GM23338 (cell line): ENCODE results near the gene CARHSP1. TPM values are rescaled to one million over a fixed set of nuclear protein-coding genes. Genes with fewer than 3 reads are reported as not detected.
"Not testable (repeated sequence)": the region's sequence is repeated elsewhere in the genome, so short reads cannot be mapped to it uniquely, and the experiment has no call there.

Source experiments
- ATAC-seq: fragments of 200-7000 bp; cut with Tn5 transposase; 3 replicates; pipeline ENCODE4 v1.9.1; 2020
- DNase-seq: peaks from one replicate; pipeline ENCODE4 v3.0.0-alpha.2; 2015; ENCODE audit warnings: low spot score
- H2AFZ ChIP-seq: fragments of 200-600 bp; sonication (generic); 2 replicates; pipeline ENCODE4 v1.8.0; 2016; ENCODE audit warnings: antibody characterized with exemption, mild to moderate bottlenecking, moderate library complexity
- H3F3A ChIP-seq: fragments of 200-600 bp; sonication (generic); replicated peaks from 2 replicates; pipeline ENCODE4 v1.8.0; 2017; ENCODE audit warnings: antibody characterized with exemption, mixed run types, low read depth
- H3K27ac ChIP-seq: fragments of 200-600 bp; sonication (generic); 2 replicates; pipeline ENCODE4 v1.6.1; 2016; ENCODE audit warnings: low read depth
- H3K27me3 ChIP-seq: fragments of 200-600 bp; sonication (generic); 2 replicates; pipeline ENCODE4 v1.8.0; 2016; ENCODE audit warnings: mild to moderate bottlenecking, mixed run types, moderate library complexity; ENCODE audit not compliant: insufficient read depth
- H3K36me3 ChIP-seq: fragments of 200-600 bp; sonication (generic); 2 replicates; pipeline ENCODE4 v1.8.0; 2016; ENCODE audit warnings: mild to moderate bottlenecking; ENCODE audit not compliant: insufficient read depth
- H3K4me1 ChIP-seq: fragments of 200-600 bp; sonication (generic); 2 replicates; pipeline ENCODE4 v1.8.0; 2016; ENCODE audit warnings: mild to moderate bottlenecking, moderate library complexity; ENCODE audit not compliant: insufficient read depth
- H3K4me2 ChIP-seq: fragments of 200-600 bp; sonication (generic); 2 replicates; pipeline ENCODE4 v1.7.1; 2017; ENCODE audit warnings: mixed run types
- H3K4me3 ChIP-seq: fragments of 200-600 bp; sonication (generic); 2 replicates; pipeline ENCODE4 v1.6.1; 2016; ENCODE audit warnings: mixed run types
- H3K79me2 ChIP-seq: fragments of 200-600 bp; sonication (generic); replicated peaks from 2 replicates; pipeline ENCODE4 v1.8.0; 2017; ENCODE audit warnings: mild to moderate bottlenecking; ENCODE audit not compliant: insufficient read depth
- H3K9me2 ChIP-seq: fragments of 200-600 bp; sonication (generic); 2 replicates; pipeline ENCODE4 v1.8.0; 2017; ENCODE audit not compliant: insufficient read depth
- H4K20me1 ChIP-seq: fragments of 200-600 bp; sonication (generic); replicated peaks from 2 replicates; pipeline ENCODE4 v1.8.0; 2017; ENCODE audit warnings: mild to moderate bottlenecking; ENCODE audit not compliant: insufficient read depth
- H3K27ac Mint-ChIP-seq: 2 replicates; pipeline ENCODE4 v1.8.0; 2020; ENCODE audit warnings: inconsistent platforms, mild to moderate bottlenecking, moderate library complexity, mixed read lengths
- H3K27me3 Mint-ChIP-seq: 3 replicates; pipeline ENCODE4 v1.8.0; 2022; ENCODE audit warnings: low read depth, mild to moderate bottlenecking, moderate library complexity, mixed read lengths, inconsistent platforms; ENCODE audit not compliant: insufficient read depth, poor library complexity
- H3K36me3 Mint-ChIP-seq: 3 replicates; pipeline ENCODE4 v1.8.0; 2021; ENCODE audit warnings: low read depth, mild to moderate bottlenecking, inconsistent platforms, moderate library complexity, mixed read lengths
- H3K4me1 Mint-ChIP-seq: 3 replicates; pipeline ENCODE4 v1.8.0; 2020; ENCODE audit warnings: mild to moderate bottlenecking, inconsistent platforms, mixed read lengths
- H3K4me3 Mint-ChIP-seq: 3 replicates; pipeline ENCODE4 v1.8.0; 2021; ENCODE audit warnings: moderate library complexity, mild to moderate bottlenecking, inconsistent platforms, mixed read lengths
- H3K9me3 Mint-ChIP-seq: 3 replicates; pipeline ENCODE4 v1.8.0; 2020; ENCODE audit warnings: moderate library complexity, mild to moderate bottlenecking, inconsistent platforms, mixed read lengths
- CREB1 ChIP-seq: fragments of 250-450 bp; sonication (Bioruptor Pico); IDR thresholded peaks from 2 replicates; pipeline ENCODE4 v1.5.0; 2020; ENCODE audit warnings: low read depth, mild to moderate bottlenecking, moderate library complexity
- ETS1 ChIP-seq: IDR thresholded peaks from 2 replicates; pipeline ENCODE4 v1.6.1; 2016; ENCODE audit warnings: antibody characterized with exemption
- EZH2 ChIP-seq: fragments of 200-600 bp; sonication (generic); IDR thresholded peaks from one replicate; pipeline ENCODE4 v1.8.0; 2017; ENCODE audit warnings: antibody characterized with exemption, mild to moderate bottlenecking, low read depth; ENCODE audit not compliant: unreplicated experiment
- ZNF462 ChIP-seq: fragments of 250-450 bp; sonication (Bioruptor Pico); IDR thresholded peaks from 2 replicates; pipeline ENCODE4 v1.5.0; 2020; ENCODE audit warnings: mild to moderate bottlenecking, moderate library complexity
- polyA plus RNA-seq: library from polyadenylated mRNA; unstranded; fragments of >200 nt; fragmentation: Nextera tagmentation; extraction: Ambion mirVana; gene quantifications from 2 replicates; pipeline ENCODE4 v1.2.1, GENCODE V29; 2016
- total RNA-seq: library from RNA; depleted of rRNA; stranded (reverse); fragments of >200 nt; shearing (Covaris generic); gene quantifications from 2 replicates; pipeline ENCODE4 v1.2.3, GENCODE V29; 2014

The CARHSP1 gene
- total and polyA plus RNA-seq, 2 experiments from 2014 or later, result 286 to 339 TPM

- TF ChIP-seq ZNF462 (CRISPR knock-in tag) (no peak), ETS1 (no peak), EZH2 (no peak), CREB1 (CRISPR knock-in tag) (no peak)
Measured at GRCh38 chr16:8845699-8846298, 23.0 kb downstream of the CARHSP1 start (continued).

- not testable (repeated sequence) for H3K9me2 ChIP-seq, H3K9me3 Mint-ChIP-seq, H2AFZ ChIP-seq, H3F3A ChIP-seq, DNase-seq, H4K20me1 ChIP-seq, H3K36me3 ChIP-seq, H3K4me2 ChIP-seq, H3K27me3 ChIP-seq, ATAC-seq, H3K4me3 ChIP-seq, H3K4me3 Mint-ChIP-seq, H3K27ac ChIP-seq
- Mint-ChIP-seq H3K4me1 (peaks cover 32% of the 10 kb centered on the region), H3K27ac (0 out of 2 replicates have a peak overlapping the region, but pooled peaks have one; percentile 21), H3K36me3 (peaks cover 18% of the 10 kb centered on the region), H3K27me3 (peaks cover 18% of the 10 kb centered on the region)
- H3K4me1 ChIP-seq, result peaks cover 13% of the 10 kb centered on the region
- H3K79me2 ChIP-seq, result peaks cover 31% of the 10 kb centered on the region
Measured at GRCh38 chr16:8843296-8843695, 25.5 kb downstream of the CARHSP1 start.

GRCh38 chr16:8842016-8842415, 26.8 kb downstream of the CARHSP1 start:
- peaks cover 22% of the 10 kb centered on the region for H3K4me1 ChIP-seq
- H3K9me2 ChIP-seq, H3F3A ChIP-seq, H3K36me3 ChIP-seq, H3K4me3 Mint-ChIP-seq, H3K27me3 ChIP-seq, H2AFZ ChIP-seq, H3K4me3 ChIP-seq, H3K4me2 ChIP-seq, DNase-seq, H3K9me3 Mint-ChIP-seq, H3K27ac ChIP-seq, H4K20me1 ChIP-seq, H3K27ac Mint-ChIP-seq, ATAC-seq: not testable (repeated sequence)
- H3K79me2 ChIP-seq, result peaks cover 41% of the 10 kb centered on the region
- peaks cover 15% of the 10 kb centered on the region for H3K36me3 Mint-ChIP-seq
- H3K4me1 Mint-ChIP-seq, result peaks cover 32% of the 10 kb centered on the region
- H3K27me3 Mint-ChIP-seq, result peaks cover 14% of the 10 kb centered on the region

DNA sequence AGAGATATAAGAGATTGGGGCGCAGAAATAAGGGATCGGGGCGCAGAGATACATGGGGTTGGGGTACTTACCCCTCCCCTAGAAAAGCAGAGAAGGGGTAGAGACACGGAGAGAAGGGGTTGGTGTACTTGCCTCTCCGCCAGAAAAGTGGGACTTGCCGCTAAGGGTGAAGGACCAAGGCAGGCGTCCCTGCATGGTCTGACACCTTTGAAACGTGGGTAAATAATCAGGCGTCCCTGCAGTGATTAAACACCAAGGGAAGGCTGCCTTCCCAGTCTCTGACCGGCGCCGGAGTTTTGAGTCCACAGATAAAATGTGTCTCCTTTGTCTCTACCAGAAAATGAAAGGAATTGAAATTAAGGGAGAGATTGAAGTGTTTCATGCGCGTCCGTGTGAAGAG, 31.2 kb downstream of the CARHSP1 start:
- H3K27me3 Mint-ChIP-seq, ATAC-seq, H3K9me2 ChIP-seq, H3K27me3 ChIP-seq, H3K36me3 Mint-ChIP-seq, DNase-seq, H3F3A ChIP-seq, H3K36me3 ChIP-seq, H3K9me3 Mint-ChIP-seq, H3K4me3 ChIP-seq, H3K27ac Mint-ChIP-seq, H3K4me3 Mint-ChIP-seq, H4K20me1 ChIP-seq, H2AFZ ChIP-seq: not testable (repeated sequence)
- H3K4me2 ChIP-seq, result peak overlapping the region; percentile 46; the same call in 1 of the 2 replicates
- peaks cover 22% of the 10 kb centered on the region for H3K4me1 Mint-ChIP-seq
- peaks cover 33% of the 10 kb centered on the region for H3K4me1 ChIP-seq
- peaks cover 33% of the 10 kb centered on the region for H3K79me2 ChIP-seq
- H3K27ac ChIP-seq, result peak overlapping the region; percentile 74
